ENCODE data around the gene MARF1.
"Not testable (repeated sequence)": the region's sequence is repeated elsewhere in the genome, so short reads cannot be mapped to it uniquely, and the experiment has no call there.

The MARF1 gene

DNA sequence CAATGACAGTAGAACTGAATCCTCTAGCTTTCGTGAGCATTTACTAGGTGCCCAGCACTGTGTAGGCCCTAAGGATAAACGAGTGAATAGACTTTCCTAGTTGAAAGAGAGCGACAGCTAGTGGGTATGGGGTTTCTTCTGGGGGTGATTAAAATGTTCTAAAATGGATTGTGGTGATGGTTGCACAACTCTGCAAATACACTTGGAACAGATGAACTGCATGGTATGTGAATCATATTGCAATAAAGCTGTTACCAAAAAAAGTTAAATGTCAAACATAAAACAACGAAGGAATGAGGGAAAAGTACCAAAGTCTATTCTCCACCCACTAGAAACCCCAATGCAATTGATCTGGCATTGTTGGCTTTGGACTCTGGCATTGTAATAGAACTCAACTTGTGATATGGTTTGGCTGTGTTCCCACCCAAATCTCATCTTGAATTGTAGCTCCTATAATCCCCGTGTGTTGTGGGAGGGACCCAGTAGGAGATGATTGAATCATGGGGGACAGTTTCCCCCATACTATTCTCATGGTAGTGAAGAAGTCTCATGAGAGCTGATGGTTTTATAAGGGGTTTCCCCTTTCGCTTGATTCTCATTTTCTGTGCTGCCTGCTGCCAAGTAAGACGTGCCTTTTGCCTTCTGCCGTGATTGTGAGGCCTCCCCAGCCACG, 70.5 kb downstream of the MARF1 start:
- Histone ChIP-seq H3K27me3 (ENCODE audit: insufficient read depth, low read length, poor library complexity) (peaks cover 6% of the 10 kb centered on the region), H3K9ac (ENCODE audit: low read depth, low read length) (no peak overlapping the region), H2AFZ (ENCODE audit: low read depth, low read length) (no peak overlapping the region), H3K4me2 (ENCODE audit: insufficient read depth, low read length) (no peak overlapping the region), H4K20me1 (ENCODE audit: insufficient read depth, low read length) (no peaks in the 10 kb centered on the region), H3K4me1 (ENCODE audit: insufficient read depth, low read length) (0 out of 2 replicates have a peak, but pooled peaks cover 3% of the 10 kb centered on the region), H3K9me3 (ENCODE audit: insufficient read depth, low read length, severe bottlenecking) (no peaks in the 10 kb centered on the region), H3K27ac (ENCODE audit: low read length) (no peak overlapping the region), H3K36me3 (ENCODE audit: insufficient read depth, low read length) (no peaks in the 10 kb centered on the region), H3K79me2 (ENCODE audit: insufficient read depth, low read length) (no peaks in the 10 kb centered on the region), H3K4me3 (ENCODE audit: low read depth in 1 of 2, low read length in 2 of 2) (no peak overlapping the region)
- TF ChIP-seq, protein P1, sequence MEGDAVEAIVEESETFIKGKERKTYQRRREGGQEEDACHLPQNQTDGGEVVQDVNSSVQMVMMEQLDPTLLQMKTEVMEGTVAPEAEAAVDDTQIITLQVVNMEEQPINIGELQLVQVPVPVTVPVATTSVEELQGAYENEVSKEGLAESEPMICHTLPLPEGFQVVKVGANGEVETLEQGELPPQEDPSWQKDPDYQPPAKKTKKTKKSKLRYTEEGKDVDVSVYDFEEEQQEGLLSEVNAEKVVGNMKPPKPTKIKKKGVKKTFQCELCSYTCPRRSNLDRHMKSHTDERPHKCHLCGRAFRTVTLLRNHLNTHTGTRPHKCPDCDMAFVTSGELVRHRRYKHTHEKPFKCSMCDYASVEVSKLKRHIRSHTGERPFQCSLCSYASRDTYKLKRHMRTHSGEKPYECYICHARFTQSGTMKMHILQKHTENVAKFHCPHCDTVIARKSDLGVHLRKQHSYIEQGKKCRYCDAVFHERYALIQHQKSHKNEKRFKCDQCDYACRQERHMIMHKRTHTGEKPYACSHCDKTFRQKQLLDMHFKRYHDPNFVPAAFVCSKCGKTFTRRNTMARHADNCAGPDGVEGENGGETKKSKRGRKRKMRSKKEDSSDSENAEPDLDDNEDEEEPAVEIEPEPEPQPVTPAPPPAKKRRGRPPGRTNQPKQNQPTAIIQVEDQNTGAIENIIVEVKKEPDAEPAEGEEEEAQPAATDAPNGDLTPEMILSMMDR (IDR thresholded peaks at IDR 0.05; ENCODE audit: borderline replicate concordance, extremely low read depth, low read length, poor library complexity, severe bottlenecking) = no peak
- ATAC-seq (ENCODE audit: insufficient read depth, low read depth) (no peak), DNase-seq (no peak)

DNA sequence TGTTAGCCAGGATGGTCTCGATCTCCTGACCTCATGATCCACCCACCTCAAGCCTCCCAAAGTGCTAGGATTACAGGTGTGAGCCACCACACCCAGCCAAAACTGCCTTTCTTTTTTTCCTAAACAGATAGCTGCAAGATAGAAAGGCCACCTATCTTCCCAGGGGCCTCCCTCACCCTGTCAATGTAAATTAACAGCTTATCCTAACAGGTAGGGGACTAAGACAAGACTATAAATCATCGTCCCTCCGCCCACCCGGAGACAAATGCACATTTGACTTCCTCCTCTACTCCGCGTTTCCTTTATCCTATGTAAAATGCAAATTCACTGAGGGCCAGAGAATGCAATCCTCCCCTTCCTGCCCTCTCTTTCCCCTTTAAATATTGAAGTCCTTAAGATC, 71.4 kb downstream of the MARF1 start:
- Histone ChIP-seq H3K4me1 (ENCODE audit: insufficient read depth, low read length) (0 out of 2 replicates have a peak, but pooled peaks cover 3% of the 10 kb centered on the region), H3K36me3 (ENCODE audit: insufficient read depth, low read length) (no peaks in the 10 kb centered on the region), H2AFZ (ENCODE audit: low read depth, low read length) (no peak overlapping the region), H3K9me3 (ENCODE audit: insufficient read depth, low read length, severe bottlenecking) (no peaks in the 10 kb centered on the region), H3K9ac (ENCODE audit: low read depth, low read length) (no peak overlapping the region), H3K4me3 (ENCODE audit: low read depth in 1 of 2, low read length in 2 of 2) (no peak overlapping the region), H3K27me3 (ENCODE audit: insufficient read depth, low read length, poor library complexity) (peaks cover 6% of the 10 kb centered on the region), H3K4me2 (ENCODE audit: insufficient read depth, low read length) (no peak overlapping the region), H4K20me1 (ENCODE audit: insufficient read depth, low read length) (no peaks in the 10 kb centered on the region), H3K79me2 (ENCODE audit: insufficient read depth, low read length) (no peaks in the 10 kb centered on the region), H3K27ac (ENCODE audit: low read length) (no peak overlapping the region)
- TF ChIP-seq, protein P1 (IDR thresholded peaks at IDR 0.05; ENCODE audit: borderline replicate concordance, extremely low read depth, low read length, poor library complexity, severe bottlenecking) = no peak
- TF ChIP-seq EZH2 (IDR thresholded peaks at IDR 0.05; ENCODE audit: borderline replicate concordance, low read depth, low read length, severe bottlenecking) = no peak
- DNase-seq = no peak
- no peak for ATAC-seq (ENCODE audit: insufficient read depth, low read depth)

DNA sequence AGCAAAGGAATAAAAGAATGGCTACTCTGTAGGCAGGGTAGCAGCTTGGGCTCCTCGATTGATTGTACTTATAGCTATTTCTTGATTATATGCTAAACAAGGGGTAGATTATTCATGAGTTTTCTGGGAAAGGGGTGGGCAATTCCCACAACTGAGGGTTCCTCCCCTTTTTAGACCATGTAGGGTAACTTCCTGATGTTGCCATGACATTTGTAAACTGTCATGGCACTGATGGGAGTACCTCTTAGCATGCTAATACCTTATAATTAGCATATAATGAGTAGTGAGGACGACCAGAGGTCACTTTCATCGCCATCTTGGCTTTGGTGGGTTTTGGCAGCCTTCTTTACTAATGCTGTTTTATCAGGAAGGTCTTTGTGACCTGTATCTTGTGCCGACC, 72.3 kb downstream of the MARF1 start:
- H3K79me2 ChIP-seq (ENCODE audit: insufficient read depth, low read length); H3K27ac ChIP-seq (ENCODE audit: low read length); H3K36me3 ChIP-seq (ENCODE audit: insufficient read depth, low read length); H3K27me3 ChIP-seq (ENCODE audit: insufficient read depth, low read length, poor library complexity); H3K4me2 ChIP-seq (ENCODE audit: insufficient read depth, low read length); DNase-seq; H3K4me1 ChIP-seq (ENCODE audit: insufficient read depth, low read length); H2AFZ ChIP-seq (ENCODE audit: low read depth, low read length); H3K4me3 ChIP-seq (ENCODE audit: low read depth in 1 of 2, low read length in 2 of 2); H3K9me3 ChIP-seq (ENCODE audit: insufficient read depth, low read length, severe bottlenecking); H4K20me1 ChIP-seq (ENCODE audit: insufficient read depth, low read length); ATAC-seq (ENCODE audit: insufficient read depth, low read depth); H3K9ac ChIP-seq (ENCODE audit: low read depth, low read length): not testable (repeated sequence)

DNA sequence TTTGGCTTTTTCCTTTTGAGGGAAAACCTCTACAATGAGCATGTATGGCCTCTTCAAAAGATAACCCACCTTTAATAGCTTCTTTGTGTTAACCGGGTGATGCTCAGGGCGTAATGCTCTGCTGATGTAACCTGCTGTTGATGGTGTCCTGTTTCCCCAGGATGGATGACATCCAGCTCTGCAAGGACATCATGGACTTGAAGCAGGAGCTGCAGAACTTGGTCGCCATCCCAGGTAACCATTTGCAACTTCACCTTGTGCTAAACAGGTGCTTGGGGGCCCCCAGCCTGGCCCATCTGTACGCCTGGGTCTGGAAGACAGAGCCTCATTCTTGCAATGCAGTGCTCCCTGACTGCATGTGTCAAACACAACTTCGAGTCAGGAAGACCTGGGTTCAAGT, 75.1 kb downstream of the MARF1 start:
- Histone ChIP-seq H3K36me3 (ENCODE audit: insufficient read depth, low read length) (no peaks in the 10 kb centered on the region), H3K4me2 (ENCODE audit: insufficient read depth, low read length) (no peak overlapping the region), H3K4me1 (ENCODE audit: insufficient read depth, low read length) (no peaks in the 10 kb centered on the region), H4K20me1 (ENCODE audit: insufficient read depth, low read length) (no peaks in the 10 kb centered on the region), H2AFZ (ENCODE audit: low read depth, low read length) (no peak overlapping the region), H3K4me3 (ENCODE audit: low read depth in 1 of 2, low read length in 2 of 2) (no peak overlapping the region), H3K27ac (ENCODE audit: low read length) (no peak overlapping the region), H3K79me2 (ENCODE audit: insufficient read depth, low read length) (no peaks in the 10 kb centered on the region), H3K9ac (ENCODE audit: low read depth, low read length) (no peak overlapping the region), H3K27me3 (ENCODE audit: insufficient read depth, low read length, poor library complexity) (peaks cover 6% of the 10 kb centered on the region), H3K9me3 (ENCODE audit: insufficient read depth, low read length, severe bottlenecking) (no peaks in the 10 kb centered on the region)
- no peak for DNase-seq
- TF ChIP-seq, protein P1 (IDR thresholded peaks at IDR 0.05; ENCODE audit: borderline replicate concordance, extremely low read depth, low read length, poor library complexity, severe bottlenecking) = no peak
- no peak for TF ChIP-seq EZH2 (IDR thresholded peaks at IDR 0.05; ENCODE audit: borderline replicate concordance, low read depth, low read length, severe bottlenecking)
- ATAC-seq (ENCODE audit: insufficient read depth, low read depth) = no peak
